ENCODE data around the gene TOR3A. TPM values are rescaled to one million over a fixed set of nuclear protein-coding genes. Genes with fewer than 3 reads are reported as not detected.

The TOR3A gene
- polyA plus RNA-seq, 1 of the 3 experiments (the other 2 are of a cell fraction), result 29.9 TPM

- H3K27ac ChIP-seq (ENCODE audit: low read depth in 2 of 2, low read length in 1 of 2), result peak overlapping the region; percentile 54 to 73; a peak in 3 of 4 replicates
- DNase-seq, result no peak
- peak overlapping the region; percentile 81 to 84 for H3K4me3 ChIP-seq (ENCODE audit: low read depth in 2 of 2, low read length in 1 of 2)
- peak overlapping the region; percentile 97 for H3K4me2 ChIP-seq
- H4K20me1 ChIP-seq (ENCODE audit: insufficient read depth), result no peaks in the 10 kb centered on the region
- POLR2A ChIA-PET, result interaction anchor here (1.0 kb wide), 1 partner anchor 52 kb away, joined by 3 read pairs; no protein-coding TSS in a partner anchor
- CTCF ChIA-PET, result interaction anchor here (0.9 to 8.0 kb wide), 11 partner anchors 10 to 781 kb away, joined by 3 to 63 read pairs (median 4); no protein-coding TSS in a partner anchor
- no peaks in the 10 kb centered on the region for H3K9me2 ChIP-seq
- peak overlapping the region; percentile 79; the same call in 1 of the 2 replicates for H2AFZ ChIP-seq (ENCODE audit: low read depth)
- peaks cover 0 to 13% of the 10 kb centered on the region in 2 experiments; a peak in 1 of 4 replicates for H3K4me1 ChIP-seq (ENCODE audit: control insufficient read depth in 1 of 2, insufficient read depth in 2 of 2, low read depth in 1 of 2, low read length in 1 of 2)
- H3K36me3 ChIP-seq (replicated peaks in 1 of 2; ENCODE audit: control insufficient read depth in 1 of 2, insufficient read depth in 2 of 2, low read length in 1 of 2), result peaks cover 0 to 7% of the 10 kb centered on the region in 2 experiments
- H3K9ac ChIP-seq, result peak overlapping the region; percentile 83; the same call in 1 of the 2 replicates
- WGBS (ENCODE audit: low lambda C conversion rate), result 78% methylated on average over 18 of the region's 18 CpGs
- no peaks in the 10 kb centered on the region for H3F3A ChIP-seq (replicated peaks; ENCODE audit: insufficient read depth)
- no peaks in the 10 kb centered on the region for H3K9me3 ChIP-seq
- H3K27me3 ChIP-seq (ENCODE audit: insufficient read depth), result no peaks in the 10 kb centered on the region
- no peak for TF ChIP-seq MAX (IDR thresholded peaks at IDR 0.05; ENCODE audit: low read depth)
- TF ChIP-seq RFX5 (IDR thresholded peaks at IDR 0.05; ENCODE audit: low read length), result no peak
- no peak for TF ChIP-seq NRF1 (IDR thresholded peaks at IDR 0.05; ENCODE audit: low read depth, low read length)
- no peak for TF ChIP-seq RAD21 (IDR thresholded peaks at IDR 0.05; ENCODE audit: low read length)
- TF ChIP-seq RXRA (IDR thresholded peaks at IDR 0.05; ENCODE audit: borderline replicate concordance, low read depth), result no peak
- TF ChIP-seq USF1 (IDR thresholded peaks at IDR 0.05; ENCODE audit: borderline replicate concordance, low read depth), result no peak
- no peak for TF ChIP-seq FOXM1 (IDR thresholded peaks at IDR 0.05; ENCODE audit: low read depth)
- no peak for TF ChIP-seq PBX3 (IDR thresholded peaks at IDR 0.05)
- TF ChIP-seq GABPA (IDR thresholded peaks at IDR 0.05; ENCODE audit: low read depth), result no peak
- TF ChIP-seq MXI1 (IDR thresholded peaks at IDR 0.05; ENCODE audit: low read depth, low read length), result no peak
- TF ChIP-seq NFIC (IDR thresholded peaks at IDR 0.05; ENCODE audit: borderline replicate concordance), result no peak
- no peak for TF ChIP-seq IRF3 (IDR thresholded peaks at IDR 0.05; ENCODE audit: low read depth, low read length)
- no peak for TF ChIP-seq TEAD4 (IDR thresholded peaks at IDR 0.05; ENCODE audit: borderline replicate concordance, insufficient read depth)
- TF ChIP-seq RCOR1 (IDR thresholded peaks at IDR 0.05; ENCODE audit: low read length), result no peak
- no peak for TF ChIP-seq CTCF (IDR thresholded peaks at IDR 0.05)
- TF ChIP-seq FOXJ3 (CRISPR knock-in tag; IDR thresholded peaks at IDR 0.05), result no peak
- no peak for TF ChIP-seq SMC3 (IDR thresholded peaks at IDR 0.05; ENCODE audit: low read depth, low read length)
- no peak for TF ChIP-seq GATA2 (CRISPR knock-in tag; IDR thresholded peaks at IDR 0.05)
- TF ChIP-seq CHD2 (IDR thresholded peaks at IDR 0.05; ENCODE audit: low read length, partially characterized antibody), result no peak
- peaks cover 26% of the 10 kb centered on the region for H3K79me2 ChIP-seq (ENCODE audit: insufficient read depth)
Measured at GRCh38 chr1:179080866-179081686, 794 bp upstream of the TOR3A start.
